ENCODE data around the gene TBX18.
A peak's percentile ranks its signal among the peaks of the same experiment; 100 is the strongest.

TBX18 gene

DNA sequence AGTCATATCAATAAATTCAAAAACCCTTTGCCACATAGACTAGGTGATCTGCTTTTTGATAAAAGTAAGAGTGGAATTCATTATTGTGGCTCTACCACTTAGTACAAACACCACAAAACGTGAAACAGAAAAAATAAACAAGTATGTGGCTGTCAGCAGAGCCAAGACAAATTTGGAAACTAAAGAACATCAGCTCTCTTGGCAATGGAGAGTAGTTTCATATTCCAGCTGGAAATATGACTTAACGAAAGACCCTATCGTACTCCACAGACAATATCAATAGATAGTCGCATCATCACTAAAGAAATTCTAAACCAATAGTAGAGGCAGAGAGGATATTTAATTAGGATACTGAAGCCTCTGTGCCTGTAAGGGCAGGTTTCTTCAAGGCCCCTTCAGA, 20.8 kb downstream of the TBX18 start:
- no peak for DNase-seq

DNA sequence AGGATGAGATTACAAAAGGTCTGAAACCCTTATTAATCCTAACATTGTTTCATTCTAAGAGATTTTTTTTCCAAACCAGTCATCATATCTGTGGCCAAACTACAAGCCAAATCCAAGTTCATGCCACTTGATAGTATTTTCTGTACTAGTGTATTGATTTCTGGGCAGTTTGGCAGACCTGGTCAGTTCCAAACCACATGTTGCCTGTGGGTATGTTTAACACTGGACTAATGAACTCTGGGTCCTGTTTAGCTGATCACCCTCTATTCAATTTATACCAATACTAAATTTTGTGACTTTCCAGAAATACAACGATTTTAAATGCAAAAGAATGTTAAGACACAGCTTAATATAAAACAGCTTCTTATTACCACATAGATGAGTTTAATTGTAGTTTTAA, 24.0 kb downstream of the TBX18 start:
- no peak for DNase-seq

DNA sequence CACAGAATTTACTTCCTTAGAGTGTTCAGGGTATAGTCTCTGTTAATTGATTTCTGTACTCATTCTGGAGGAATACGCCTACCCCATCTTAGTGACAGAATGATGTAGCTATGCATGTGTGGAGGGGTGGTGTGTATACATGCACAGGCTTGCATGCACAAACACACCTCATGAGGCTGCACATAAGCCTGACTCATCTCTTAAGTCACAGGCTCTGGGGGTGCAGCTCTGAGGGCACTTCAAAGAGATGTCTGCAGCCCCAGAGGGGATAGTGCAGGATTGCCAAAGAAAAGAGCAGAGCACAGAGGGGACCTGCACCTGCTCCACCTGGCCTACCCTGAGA, 24.6 kb downstream of the TBX18 start:
- peak; percentile 52 for DNase-seq

DNA sequence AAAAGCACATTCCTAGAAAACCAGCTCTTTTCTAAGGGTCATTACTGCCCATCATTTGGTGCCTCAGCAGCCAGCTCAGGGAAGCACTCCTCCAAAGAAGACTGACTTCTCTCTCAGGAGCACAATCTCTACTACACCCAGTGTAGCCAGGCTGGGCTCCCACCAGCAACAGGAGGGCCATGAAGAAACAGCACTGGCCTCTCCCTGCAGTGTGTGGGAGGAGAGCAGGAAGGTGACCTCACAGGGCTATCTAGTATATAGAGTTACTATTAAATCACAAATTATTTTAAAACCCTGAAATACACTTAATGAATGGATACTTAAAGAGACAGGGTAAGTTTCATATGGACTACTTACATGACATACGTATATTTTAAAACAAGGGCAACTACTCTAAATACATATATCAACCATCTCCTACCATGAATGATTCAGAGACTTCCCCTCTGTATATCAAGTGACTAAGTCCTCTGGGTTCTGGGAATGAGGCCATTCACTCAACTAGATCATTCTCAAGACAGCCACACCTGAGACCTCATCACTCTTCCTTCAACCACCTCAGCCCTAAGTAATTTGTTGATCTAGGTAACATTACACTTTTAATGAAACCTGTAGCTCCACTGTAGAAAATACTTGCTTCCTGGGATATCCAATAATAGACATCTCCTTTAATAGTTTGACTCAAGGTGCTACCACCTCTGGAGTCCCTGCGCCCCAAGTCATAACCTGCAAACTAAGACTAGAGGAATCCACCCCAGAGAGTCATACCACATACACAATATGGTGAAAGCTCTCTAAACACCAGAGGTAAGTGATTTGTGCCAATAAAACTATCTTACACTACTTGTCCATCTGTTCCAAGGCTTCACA, 25.2 kb downstream of the TBX18 start:
- no peak for DNase-seq

DNA sequence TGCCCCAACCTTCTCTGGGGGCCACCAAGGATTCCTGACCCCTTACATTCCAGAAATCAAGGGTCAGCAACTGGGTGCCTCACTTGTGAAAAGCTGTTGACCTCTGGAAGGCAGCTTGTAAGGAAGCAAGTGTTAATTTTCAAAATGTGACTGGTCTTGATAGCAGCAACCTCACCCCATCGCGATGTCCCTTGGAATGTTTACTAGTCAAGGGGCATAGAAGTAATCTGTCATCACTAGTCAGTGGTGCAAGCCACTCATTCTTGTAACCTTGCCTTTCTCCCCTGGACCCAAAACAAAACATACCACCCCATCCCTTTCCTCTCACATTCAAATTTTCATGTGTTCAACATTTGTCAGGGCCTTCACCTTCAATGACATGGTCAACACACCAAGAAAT, 30.5 kb downstream of the TBX18 start:
- DNase-seq, result no peak

DNA sequence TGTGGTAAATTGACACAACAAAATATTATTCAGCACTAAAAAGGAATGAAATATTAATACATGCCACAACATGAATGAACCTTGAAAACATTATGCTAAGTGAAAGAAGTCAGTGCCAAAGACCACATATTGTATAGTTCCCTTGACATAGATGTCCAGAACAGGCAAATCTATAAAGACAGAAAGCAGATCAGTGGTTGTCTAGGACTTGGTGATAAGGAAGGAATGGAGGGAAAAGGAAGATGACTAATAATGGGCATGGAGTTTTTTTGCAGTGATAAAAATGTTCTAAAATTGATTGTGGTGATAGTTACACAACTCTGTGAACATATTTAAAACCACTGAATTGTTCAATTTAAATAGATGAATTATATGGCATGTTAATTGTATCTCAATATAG, 32.5 kb downstream of the TBX18 start:
- DNase-seq, result no peak

DNA sequence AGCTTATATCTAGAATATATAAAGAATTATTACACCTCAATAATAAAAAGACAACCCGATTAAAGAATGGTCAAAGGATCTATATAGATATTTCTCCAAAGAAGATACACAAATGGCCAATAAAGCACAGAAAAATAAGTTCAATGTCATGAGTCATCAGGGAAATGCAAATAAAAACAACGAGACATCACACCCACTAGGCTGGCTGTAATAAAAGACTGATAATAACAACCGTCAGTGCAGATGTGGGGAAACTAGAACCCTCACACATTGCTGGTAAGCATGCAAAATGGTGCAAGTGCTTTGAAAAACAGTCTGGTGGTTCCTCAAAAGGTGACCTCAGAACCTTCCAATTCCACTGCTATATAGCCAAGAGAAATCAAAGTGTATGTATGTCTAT, 33.0 kb downstream of the TBX18 start:
- no peak for DNase-seq

DNA sequence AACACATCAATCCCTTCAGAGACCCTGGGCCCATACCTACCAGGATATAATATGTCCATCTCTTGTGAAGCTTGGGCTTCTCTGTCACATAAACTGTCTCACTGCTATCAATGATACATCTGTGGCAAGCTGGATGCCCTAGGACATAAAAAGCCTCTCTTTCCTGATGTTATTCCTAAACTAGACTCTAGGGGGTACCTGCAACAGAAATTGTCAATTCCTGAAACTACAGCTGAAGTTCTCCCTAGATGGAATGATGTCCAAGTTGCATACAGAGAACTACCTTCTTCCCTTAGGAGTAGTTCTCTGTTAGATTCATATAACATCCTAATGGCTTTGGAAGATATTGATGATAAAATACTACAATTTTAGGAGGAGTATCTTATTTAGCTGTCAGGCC, 35.8 kb downstream of the TBX18 start:
- peak; percentile 35 for DNase-seq

DNA sequence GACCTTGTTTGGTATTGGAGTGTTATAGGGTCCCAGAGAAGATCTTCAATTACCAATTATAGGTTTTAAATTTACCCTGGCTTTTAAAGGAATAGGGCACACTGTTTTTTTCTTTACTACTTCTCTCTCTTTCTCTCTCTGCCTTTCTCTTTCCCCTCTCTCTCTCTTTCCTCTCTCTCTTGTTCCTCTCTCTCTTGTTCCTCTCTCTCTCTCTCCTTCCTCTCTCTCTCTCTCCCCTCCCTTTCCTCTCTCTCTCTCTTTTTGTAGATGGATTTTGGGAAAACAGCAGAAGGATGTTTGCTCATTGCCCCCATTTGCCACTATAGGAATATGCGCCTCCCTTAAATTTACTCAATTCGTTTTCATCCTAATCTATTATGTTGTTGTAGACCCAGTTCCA, 45.2 kb downstream of the TBX18 start:
- DNase-seq, result no peak

DNA sequence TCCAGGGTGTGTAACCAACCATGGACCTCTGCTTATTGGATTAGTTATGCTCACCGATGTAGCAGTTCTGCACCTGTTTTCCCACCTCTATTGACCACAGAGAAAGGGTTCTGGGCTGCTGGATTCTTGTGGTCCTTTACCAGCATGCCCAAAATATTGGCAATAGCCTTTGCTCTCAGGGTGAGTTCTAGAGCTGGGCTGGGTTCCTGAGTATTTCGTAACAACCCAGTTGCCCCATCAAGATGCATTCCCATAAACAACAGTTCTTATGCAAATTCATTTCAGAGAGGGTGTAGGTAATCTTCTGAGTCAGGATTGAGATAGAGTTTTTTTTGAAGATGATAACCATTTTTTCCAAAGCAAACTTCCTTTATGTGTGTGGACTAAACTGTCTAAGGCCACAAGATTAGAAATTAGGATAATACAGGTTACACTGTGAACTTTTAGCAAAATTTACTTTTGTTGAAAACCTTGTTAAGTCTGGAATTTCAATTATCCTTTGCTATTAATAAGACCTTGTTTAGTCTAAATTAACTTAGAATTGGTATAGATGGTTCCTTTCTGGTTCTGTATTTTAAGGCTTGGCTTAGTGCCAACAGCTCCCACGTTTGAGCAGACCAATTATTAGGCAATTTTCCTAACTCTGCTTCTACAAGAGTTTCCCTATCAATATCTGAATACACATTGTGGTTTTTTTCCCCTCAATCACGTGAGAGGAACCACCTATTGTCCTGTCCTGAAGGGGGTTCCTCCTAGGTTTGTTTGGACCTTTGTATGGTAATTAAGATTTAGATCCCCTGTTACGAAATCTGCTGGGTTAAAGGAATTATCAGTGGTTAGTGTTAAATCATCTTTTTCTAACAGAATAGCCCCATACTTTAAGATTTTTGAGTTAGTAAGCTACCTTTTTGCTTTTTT, 46.1 kb downstream of the TBX18 start:
- no peak for DNase-seq

DNA sequence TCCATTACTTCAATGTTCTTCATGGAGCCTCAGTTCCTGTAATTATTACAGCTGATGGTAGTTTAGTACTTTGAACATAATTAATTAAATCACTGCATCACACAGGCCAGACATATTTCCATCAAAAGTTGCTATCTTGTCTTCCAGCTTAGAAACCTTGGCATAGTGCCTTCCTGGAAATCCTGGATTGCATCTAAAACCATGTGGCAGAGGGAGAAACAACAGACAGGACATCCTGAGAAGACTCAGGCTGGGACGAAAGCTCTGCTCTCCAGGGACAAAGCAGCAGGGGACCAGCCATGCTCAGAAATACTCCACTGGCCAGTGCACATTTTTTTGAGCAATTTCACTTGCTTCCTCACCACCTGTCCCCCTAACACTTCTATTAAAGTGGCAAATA, 55.3 kb downstream of the TBX18 start:
- no peak for DNase-seq

DNA sequence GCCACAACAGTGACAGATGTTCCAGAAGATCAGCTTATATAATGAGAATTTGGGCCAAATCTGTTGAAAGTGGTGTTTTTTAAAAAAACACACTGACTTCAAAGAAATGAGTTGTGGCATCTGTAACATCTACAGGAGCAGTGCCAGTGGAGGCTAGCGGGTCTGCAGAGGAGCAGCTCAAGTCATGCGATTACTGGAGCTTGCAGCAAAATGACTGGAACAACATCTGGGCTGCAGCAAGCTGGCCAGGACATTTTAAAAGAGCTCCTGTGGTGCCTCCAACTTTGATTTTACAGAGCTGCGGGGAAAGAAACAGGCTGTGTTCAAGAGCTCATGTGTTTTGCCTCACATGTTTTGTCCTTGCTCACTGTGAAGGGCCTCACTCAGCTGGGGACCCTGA, 57.2 kb downstream of the TBX18 start:
- DNase-seq, result no peak

DNA sequence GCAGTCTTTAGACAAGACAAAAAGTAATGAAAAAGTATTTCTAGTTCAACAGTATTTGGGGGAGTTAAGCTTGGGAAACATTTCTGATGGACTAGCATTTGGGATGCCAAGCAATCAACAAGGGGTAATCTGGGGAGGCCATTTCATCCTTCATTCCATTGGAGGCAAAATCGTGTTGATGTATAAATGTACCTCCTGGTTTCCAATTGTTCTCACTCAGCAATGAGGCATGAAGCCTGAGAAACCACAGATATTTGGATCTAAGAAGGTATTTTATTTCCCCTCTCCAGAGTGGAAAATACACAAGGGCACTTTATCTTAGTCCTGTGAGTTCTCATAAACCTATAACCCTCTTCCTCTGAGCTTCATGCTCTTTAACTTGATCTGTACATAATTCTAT, 68.2 kb downstream of the TBX18 start:
- DNase-seq, result no peak

DNA sequence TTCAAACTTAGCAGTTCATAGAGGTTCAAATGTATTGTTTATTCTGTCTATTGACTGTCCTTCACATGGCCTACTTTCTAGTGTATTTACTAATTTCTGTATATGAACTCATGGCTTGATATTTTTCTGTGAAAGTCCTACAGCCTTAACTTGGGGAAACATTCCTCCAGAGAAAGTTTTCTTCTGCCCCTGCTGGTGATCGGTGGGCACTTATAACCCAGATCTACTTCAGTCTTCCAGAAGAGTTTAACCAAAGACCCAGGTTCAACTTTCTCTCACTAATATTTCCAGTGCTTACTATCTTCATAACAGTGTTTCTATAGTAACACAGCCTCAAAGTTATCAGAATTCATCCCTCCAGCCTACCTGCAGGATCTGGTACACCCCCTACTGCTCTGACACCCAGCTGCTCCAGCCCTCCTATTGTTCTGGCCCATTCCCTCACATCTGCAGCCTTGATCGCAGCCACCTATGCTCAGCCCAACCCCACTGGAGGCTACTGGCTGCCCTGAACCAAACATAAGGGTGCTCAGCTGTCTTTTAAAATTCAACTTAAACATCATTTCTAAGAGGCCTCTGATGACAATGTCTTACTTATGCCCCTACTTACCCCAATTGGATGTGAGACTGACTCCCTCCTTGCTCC, 72.3 kb downstream of the TBX18 start:
- DNase-seq, result no peak

DNA sequence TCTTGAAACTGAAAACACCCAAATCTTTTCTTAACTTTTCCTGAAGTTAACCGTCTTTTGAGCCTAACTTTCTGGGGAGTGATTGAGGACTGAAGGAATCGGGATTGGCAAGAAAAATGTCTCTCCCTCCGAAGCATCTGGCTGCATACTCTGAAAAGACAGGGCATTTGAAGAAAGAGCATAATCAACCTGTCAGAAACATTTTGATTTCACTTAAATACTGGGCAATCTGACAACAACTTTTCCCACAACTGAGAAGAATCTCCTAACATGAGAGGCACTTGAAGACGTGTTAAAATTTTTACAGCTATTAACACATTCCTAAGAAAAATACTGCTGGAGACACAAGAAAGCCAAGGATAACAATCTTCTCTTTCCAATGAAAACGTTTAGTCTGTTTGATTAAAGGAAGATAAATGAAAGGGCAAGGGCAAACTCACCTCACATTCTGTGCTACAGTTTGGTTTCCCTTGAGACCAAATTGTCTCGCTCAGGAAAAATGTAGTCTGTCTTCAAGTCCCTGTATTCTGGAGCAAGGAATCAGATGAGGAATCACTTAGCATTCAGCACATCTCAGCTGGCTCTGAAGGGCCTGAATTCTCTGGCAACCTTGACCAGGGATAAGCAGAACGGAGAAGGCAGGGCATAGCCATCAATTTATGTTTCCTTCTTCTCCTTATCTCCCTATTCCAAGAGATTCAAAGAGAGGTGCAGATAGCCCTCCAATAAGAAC, 76.1 kb downstream of the TBX18 start:
- peak; percentile 39 for DNase-seq

DNA sequence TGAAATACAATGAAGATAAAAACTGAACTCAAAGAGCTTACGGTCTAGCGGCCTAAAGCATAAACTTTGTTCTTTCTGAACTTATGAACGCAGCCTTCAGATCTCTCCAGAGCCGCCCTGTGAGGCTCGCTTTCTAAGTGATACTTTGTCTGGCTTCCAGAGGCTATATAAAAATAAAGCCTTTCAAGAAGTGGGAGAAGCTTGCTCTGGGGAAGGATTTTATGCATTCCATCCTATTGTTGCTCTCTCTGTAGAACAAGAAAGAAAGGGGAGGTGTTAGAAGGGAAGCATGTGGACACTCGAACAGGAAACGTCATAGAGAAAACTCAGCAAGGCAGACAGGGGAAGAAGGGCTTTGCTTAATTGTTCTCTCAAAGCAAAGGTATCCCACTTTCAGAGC, 77.0 kb downstream of the TBX18 start:
- peak; percentile 16 for DNase-seq

DNA sequence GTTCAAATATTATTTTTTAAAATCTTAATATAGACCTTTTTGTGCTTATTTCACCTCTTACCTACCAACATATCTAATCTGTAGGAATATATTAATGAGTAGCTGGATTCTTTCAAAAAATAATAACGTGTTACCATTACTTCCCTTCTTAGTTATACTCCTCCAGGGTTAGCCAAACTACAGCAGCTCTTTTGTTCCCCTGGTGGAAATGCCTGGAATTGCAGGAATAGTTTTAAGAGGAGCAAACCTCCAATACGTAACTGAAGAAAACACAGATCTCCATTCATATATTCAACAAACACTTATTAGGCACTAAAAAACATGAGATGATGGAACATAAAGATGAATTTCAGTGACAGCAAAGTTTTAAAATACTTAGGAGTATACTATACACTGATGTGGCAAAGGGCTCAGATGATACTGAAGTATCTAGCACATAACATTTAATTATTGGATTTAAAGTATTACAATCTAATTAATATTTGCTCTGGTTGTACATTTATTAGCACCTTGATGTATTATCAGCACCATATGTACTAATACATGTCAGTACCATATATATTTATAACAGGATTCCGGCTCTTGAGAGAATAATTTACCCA, 78.3 kb downstream of the TBX18 start:
- peak; percentile 10 for DNase-seq

DNA sequence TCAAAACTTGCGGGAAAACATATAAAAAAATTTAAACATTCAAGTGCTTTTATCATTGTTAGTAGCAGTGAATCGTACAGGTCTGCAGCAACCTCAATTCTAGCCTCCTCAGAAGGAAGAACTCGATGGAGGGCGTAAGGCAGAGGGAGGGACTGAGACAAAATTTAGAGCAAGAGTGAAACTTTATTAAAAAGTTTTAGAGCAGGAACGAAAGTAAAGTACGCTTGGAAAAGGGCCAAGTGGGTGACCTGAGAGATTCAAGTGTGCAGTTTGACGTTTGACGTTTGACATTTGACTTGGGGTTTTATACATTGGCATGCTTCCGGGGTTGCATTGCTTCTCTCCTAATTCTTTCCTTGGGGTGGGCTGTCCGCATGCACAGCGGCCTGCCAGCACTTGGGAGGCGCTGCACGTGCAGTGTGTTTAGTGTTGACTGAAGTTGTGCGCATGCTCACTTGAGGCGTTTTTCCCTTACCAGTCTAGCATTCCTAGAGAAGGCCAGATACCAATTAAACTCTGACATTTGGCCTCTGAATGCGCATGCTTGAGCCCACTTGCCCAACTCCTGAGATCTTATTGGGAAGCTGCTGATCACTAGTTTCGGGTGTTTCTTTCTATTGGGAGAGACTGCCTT, 82.6 kb downstream of the TBX18 start:
- DNase-seq, result no peak

DNA sequence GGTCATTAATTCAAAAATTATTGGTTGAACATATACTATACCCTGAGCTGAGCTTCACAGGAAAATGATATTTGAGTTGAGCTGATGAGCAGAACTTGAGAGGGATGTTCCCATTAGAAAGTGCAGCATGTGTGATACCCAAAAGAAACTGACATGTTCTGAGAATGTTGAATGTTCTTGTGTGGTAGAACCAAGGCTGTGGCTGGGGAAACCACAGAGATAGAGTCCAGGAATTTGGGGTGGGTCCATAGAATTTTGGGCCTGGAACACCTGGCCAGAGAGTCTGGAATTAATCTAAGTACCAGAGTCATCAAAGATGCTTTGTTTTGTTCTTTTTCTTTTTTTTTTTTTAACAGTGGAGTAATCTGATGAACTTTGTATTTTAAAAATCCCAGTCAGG, 88.7 kb downstream of the TBX18 start:
- no peak for DNase-seq

DNA sequence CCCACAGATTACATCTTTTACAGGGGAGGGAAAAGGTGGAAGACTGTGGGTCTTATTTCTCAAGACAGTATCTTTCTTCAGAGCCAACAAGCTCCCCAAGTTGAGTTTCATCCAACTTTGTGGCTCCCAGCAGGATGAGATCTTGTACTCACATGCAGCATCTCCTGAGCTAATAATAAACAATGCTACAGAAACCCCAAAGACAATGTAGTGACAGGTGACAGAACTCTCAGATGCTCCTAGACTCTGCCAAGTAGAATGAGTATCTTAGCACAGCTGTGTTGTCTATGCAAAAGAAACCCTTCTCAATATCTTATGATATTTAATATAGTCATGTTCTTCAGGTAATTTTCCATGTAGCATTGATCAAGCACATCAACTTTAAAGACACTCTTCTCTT, 90.0 kb downstream of the TBX18 start:
- DNase-seq, result no peak

DNA sequence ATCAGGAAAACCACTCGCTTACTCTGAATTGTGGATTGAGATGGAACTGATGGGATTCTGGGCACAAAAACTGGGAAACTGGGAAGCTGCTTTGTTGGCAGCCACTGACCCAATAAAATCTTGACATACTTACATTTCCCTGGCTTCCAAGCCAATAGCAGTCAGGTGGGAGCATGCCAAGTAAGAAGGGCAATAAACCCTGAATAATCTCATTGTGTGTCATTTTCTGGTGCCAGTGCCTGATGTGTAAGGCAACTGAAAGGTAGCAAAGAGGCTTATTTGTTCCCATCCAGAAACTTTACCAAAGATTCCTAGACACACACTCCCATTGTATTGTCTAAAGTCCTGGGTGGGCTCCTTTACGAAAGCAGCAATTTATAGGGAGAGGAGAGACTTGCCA, 93.2 kb downstream of the TBX18 start:
- DNase-seq, result peak; percentile 4

DNA sequence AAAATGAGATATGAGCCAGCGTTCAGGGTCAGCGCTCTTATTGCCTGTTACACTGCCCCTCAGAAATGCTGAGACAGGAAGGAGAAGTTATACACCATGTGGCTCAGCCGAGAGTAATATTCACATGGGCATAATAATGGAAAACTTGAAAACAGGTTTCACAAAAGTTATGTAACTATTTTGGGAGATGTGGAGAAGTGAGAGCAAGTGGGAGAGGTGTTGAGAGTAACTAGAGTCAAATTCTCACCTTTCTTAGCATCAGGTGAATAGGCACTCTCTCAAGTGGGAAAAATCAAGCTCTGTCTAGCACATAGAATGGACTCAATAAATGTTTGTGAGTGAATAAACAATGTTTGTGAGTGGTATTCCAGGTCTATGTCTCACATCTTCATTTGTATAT, 94.5 kb downstream of the TBX18 start:
- DNase-seq, result no peak

Data from EL (cell line).